GM19397 (cell line): ENCODE measurements around the gene USP32.

Source experiments
- ATAC-seq: cut with Tn5 transposase; IDR thresholded peaks from one replicate; pipeline ENCODE4 v1.9.1; 2021; ENCODE audit warnings: mild to moderate bottlenecking, moderate library complexity; ENCODE audit not compliant: unreplicated experiment

The USP32 gene

DNA sequence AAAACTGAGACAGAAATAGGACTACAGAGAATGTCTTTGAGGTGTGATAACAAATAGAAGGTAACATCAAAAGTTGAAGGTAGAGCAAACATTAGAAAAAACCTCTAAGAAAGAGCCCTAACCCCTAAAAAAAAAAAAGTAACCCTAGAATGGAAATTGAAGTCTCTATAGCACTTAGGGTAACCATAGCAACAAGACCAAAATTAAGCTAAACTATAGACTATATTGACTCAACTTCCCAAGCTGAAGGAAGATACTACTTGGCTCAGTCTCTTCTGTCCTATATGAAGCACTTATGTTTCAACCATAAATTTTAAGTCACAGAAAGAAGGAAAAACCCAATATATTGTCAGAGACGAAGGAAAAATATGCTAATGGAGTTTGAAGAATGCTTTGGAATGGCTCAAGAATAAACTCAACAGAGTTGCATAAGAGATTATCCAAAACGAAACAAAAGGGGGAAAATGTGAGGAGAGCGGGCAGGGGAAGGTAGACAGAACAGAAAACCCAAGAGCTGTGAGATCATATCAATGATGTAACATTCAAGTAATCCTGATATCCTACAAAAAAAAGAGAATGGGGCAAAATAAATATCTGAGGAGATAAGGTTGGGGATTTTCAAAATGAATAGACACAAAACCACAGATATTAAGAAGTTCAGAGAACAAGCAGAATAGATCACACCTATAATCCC lies 88.4 kb downstream of the USP32 start:
- ATAC-seq, result no peak

DNA sequence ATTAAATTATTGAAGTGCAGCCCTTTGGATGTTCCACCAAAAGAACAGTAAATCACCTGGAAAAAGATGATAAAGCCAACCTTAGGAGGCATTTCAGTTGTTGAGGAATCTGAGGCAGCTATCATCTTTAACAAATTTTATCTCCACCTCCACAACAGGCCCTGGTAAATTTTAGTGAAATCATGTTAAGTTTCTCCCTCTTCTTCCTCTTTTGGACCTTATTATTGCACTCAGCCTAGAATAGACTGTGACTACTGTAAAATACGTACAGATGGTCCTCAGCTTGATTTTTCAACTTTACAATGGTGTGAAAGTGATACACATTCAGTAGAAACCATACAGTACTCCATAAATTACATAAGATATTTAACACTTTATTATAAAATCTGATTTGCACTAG lies 90.3 kb downstream of the USP32 start:
- no peak for ATAC-seq

DNA sequence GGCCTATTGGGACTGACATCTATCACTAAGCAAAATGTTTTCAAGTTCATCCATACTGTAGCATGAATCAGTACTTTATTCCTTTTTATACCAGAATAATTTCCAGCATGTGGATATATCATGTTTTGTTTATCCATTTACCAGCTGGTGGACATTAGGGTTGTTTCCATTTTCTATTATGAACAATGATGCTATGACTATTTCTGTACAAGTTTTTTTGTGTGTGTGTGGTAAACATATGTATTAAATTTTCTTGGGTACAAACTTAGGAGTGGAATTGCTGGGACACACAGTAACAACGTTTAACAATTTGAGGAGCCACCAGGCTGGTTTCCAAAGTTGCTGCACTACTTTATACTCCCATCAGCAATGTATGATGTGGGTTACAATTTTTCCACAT lies 91.0 kb downstream of the USP32 start:
- ATAC-seq, result no peak

DNA sequence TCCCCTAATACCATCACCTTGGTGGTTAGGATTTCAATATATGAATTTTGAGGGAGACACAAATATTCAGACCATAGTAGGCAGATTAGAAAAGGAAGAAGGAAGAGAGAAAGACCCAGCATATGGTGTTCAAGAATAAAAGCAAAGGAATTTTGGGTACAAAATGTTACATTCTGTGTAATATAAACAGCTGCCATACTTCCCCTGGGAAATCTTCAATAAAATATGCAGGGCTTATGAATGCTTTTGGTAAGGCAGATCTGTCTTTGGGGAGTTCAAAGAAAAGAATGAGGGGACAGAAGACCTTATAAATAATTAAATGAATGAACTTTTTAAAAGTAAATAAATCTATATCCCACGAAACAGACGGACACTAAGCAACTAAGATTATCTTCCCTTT lies 91.9 kb downstream of the USP32 start:
- no peak for ATAC-seq

DNA sequence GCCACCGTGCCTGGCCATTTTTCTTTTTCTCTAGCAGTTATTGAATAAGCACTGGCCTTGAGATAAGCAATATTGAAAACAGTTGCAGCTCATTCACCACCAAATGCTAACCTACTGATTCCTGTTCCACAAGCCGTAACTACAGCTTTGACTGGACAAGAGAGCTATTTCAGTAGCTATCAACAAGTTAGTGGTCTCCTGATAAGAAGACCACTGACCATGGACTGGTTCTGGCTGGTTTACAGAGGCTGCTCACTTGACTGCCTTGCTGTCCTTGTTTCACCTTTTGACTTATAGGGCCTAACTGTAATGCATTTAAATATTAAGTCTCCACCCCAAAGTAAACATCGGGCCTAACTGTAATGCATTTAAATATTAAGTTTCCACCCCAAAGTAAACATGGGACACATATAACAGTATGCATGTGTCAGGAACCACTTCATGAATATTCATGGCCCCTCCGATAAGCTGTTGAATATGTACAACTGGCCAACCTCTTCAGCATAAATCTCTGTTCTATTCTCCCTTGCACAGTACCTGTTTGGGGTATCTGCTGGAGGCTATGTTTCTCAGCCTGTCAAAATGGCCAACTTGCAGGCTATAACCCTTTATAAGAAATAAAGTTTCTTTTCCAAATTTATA lies 94.1 kb downstream of the USP32 start:
- no peak for ATAC-seq

DNA sequence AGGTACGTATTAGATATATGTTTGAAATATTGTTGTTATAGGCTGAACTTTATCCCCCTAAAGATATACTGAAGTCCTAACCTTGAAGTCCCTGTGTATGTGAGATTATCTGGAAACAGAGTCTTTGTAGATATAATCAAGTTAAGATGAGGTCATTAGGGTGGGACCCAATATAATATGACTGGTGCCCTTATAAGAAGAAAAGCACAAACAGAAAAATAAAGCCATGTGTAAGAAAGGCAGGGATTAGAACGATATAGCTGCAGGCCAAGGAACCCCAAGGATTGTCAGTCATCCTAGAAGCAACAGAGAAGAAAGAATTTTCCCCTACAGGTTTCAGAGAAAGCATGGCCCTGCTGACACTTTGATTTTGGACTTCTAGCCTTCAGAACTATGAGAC lies 95.8 kb downstream of the USP32 start:
- ATAC-seq, result no peak

DNA sequence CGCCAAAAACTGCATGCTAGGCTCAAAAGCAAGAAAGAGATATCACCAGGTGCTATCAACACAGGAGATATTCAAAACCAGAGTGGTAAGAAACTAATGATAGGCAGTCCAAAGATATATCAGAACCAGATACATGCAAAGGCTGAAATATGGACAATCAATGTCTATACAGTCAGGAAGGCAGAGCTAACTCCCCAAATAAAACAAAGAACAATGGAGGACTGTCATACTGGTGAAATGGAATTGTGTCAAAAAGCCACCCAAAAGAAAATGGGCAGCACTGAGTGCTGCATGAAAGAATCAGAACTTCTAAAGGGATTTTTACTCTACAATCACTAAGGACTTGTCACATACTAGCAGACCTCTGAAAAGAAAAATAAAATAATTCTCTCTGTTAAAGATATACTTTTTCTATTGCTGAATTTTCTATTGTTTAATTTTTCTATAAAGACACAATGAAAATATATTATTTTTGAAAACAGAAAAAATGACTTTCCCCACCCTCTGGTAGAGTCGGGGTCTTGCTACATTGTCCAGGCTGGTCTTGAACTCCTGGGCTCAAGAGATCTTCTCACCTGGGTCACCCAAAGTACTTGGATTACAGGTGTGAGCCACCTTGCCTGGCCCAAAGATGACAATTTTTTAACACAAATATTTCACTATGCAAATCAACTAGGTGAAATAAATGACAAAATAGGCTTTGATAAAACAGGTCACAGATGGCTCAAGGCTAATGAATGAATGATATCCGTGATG lies 98.2 kb downstream of the USP32 start:
- ATAC-seq, result no peak

DNA sequence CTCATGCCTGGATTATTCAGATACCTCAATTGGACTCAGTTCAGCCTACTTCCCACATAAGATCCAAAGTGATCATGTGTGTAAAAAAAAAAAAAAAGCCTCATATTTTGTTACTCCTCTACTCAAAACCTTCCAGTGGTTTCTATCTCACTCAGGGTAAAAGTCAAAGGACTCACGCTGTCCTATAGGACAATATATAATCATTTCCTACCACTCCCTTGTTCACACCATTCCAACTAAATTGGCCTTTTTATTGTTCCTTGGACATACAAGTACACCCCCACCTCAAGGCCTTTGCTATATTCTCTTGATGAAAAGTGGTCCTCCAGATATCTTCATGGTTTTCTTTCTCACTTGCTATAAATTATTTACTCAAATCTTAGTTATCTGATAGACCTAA lies 99.2 kb downstream of the USP32 start:
- ATAC-seq, result no peak

DNA sequence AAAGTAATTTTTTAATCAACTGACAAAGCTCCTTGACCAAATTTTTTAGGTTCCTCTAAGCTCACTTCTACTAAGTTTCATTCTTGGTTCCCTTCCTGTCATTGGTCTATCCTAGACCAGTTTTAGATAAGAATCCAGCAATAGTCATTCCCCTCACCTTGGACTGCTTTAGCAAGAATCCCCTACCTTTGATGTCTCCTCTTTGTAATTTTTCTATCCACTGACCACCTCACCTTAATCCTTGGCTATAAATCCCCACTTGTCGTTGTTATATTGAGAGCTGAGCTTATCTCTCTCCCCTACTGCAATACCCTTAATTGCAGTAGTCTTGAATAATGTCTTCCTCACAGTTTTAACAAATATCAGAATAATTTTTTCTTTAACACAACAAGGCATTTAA lies 107.2 kb downstream of the USP32 start:
- ATAC-seq, result no peak

DNA sequence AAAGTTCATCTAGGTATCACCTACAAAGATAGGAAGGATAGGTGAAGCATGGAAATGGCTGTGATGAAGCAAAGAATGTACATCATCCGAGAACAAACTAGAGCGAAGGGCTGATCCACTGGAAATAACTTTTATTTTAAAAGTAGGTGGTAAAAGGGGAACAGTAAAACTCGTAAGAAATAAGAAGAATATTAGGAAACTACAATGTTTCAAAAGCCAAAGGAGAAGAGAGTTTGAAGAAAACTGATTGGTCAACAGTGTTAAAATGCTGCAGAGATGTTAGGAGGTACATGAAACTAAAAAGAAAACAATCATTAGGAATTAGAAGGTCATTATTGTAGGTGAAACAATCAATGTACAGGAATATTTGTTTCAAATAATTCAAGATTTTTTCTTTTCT lies 108.1 kb downstream of the USP32 start:
- no peak for ATAC-seq

DNA sequence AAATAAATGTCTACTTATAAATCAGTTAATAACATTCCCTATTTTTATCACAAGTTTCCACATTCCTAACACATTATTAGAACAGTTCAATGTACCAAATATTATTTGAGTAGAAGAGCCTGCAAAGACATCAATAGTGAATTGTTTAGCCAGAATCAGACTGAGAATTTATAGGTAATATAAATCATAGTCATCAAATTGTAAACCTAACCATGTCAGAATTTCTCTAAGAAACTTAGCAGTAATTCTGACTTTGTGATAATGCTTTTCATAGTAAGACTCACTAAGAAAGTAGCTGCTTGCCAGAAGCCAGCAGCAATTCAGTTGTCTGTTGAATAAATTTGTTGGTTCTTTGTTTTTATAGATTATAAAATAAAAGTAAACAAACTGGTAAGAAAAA lies 111.3 kb downstream of the USP32 start:
- no peak for ATAC-seq

DNA sequence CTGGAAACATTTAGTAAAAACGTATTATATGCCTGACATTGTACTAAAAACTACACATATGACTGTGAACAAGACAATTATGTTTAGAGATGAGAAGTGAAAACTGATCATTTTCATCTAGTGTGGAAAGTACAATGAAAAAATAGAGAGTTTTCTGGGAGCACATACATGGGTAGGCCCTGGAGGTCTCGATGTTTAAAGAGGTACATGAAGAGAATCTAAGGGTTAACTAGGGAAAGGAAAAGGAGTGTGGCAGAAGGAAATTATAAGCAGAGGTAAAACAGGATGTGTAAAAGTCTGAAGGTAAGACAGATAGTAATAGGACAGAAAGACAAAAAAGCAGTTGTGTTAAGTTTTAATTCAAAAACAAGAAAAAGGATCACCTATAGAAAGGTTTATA lies 113.7 kb downstream of the USP32 start:
- ATAC-seq, result no peak

DNA sequence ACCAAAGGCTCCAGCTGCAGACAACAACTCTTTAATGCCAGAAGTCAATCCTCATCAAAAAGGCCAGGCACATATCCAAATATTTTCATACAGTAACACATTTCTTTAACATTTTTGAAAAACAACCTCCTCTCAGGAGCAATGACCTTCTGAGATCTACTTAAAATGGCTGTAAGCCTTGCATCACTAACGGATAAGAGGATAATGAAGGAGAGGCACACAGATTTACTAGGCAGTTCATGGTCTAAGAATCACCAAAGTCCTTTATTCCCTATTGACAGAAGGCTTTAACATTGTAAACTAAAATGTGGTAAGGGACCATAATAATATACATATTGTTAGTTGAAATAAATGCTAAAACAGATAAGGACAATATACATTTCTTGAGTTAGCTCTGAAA lies 114.7 kb downstream of the USP32 start:
- no peak for ATAC-seq

DNA sequence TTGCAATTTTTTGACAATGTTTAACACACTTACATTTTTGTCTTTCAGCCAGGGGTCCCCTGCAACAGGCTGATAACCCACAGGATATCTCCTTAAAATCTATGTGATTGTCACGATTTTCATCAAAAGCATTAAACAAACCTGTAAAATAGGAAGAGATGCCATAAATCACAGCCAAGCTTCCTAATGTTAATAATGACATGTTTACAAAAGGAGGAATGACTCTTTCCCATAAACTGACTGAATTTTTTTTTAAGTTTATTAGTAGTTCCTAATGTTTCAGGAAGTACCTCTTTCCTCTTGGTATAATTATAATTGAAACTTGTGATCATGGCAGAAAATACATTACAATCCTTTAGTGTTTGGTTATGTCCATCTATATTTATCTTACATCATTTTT lies 122.5 kb downstream of the USP32 start:
- no peak for ATAC-seq

DNA sequence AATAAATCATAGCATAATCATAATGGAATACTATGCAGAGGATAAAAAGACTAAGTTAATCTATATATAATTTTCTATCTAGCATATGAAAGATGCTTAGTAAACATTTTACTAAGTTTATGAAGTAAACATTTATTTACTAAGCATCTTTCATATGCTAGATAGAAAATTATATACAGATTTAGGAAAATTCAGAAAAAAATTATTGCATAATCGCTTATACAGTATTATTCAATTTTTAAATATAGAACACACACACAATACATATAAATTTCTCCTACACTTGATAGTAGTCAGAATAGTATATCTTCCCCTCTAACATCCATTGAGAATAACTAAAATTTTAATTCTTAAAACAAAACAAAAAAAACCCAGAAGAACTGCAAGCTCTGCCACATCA lies 131.4 kb downstream of the USP32 start:
- ATAC-seq, result no peak

DNA sequence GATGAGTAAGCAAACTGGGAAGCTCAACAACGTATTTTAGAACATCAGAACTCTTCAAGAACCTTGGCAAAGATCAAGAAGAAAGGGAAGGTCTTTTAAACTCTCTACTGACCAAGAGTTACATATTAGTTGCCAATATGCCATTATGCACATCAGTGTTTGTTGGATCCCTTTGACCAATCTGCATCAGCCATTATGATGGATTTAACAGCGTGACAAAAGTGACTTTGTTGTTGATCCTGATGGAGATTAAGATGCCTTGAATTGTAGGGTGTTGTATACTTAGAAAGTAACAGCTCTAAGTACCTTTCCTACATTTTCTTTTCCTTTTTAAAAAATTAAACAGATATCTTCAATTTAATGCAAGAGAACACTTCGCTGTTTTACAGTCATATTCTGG lies 133.6 kb downstream of the USP32 start:
- ATAC-seq, result no peak

DNA sequence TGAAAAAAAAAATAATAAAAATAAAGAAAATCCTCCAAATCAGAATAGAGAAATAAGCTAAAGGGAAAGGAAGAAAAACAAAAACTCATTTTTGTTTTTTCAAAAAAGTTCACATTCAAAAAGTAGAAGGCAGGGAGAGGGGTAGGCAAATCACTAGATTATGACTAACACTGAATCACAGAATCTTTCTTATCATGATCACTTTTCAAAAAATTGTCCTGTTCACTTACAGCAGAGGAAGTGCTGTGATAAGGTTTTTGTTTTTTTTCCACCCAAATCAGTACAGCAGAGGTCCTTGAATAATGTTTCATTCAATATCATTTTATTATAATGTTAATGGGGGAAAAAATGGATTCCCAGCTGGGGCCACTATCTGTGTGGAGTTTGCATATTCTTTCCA lies 135.8 kb downstream of the USP32 start:
- ATAC-seq, result no peak

DNA sequence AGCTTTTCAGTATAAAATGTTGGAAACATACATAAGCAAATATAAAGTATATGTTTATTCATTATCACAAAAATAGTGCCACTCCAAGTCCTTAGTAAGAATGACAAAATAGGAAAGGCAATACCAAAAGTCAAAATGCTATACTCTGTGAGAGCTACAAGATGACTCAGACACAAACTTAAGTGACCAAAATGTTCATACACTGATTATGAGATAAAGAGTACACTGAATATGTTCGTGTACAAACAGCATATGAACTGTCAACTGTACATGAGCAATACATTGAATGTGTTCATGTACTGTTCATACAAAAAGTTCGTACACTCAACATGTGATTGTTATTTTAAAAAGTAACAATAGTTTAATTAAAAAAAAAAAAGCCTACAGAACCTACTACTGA lies 138.9 kb downstream of the USP32 start:
- ATAC-seq, result no peak

DNA sequence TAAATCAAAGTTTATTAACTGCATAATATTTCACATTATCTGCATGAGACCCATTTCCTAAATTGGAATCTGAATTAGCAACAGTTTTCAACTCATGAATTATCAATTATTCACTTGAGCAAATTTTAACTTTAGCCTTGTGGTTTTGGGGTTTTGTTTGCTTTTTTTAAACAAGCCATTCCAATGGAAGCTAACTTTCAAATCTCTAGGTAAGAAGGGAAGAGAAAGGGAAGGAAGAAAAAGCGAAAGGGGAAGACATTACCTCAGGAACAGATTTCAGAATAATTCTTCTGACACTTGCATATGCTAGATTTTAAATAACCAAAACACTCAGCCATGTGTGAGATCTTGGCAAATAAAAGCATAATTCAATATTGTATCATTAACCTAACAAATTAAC lies 139.5 kb downstream of the USP32 start:
- ATAC-seq, result no peak

DNA sequence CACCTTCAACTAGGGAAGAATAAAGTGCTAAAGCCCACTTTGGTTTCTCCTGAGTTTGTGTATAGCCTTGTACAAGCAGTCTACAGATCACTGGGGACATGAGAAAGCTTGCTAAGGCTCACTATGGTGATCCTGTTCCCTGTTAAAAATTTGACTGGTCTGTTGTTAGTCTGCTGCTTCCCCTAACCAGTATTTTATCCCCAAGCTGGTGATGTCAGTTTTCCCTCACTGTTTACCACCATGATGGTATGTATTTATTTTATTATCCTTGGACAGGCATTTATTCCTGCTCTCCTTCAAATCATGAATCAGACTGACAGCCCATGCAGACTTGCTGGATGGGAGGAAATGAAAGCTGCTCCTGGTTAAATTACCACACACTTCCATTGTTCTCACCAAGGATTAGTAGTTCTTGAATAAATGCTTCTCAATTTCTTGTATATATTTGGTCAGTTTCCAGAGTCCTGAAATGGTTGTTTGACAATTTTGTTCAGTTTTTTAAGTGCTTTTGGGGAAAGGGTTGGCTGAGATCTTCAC lies 142.6 kb downstream of the USP32 start:
- ATAC-seq, result no peak

DNA sequence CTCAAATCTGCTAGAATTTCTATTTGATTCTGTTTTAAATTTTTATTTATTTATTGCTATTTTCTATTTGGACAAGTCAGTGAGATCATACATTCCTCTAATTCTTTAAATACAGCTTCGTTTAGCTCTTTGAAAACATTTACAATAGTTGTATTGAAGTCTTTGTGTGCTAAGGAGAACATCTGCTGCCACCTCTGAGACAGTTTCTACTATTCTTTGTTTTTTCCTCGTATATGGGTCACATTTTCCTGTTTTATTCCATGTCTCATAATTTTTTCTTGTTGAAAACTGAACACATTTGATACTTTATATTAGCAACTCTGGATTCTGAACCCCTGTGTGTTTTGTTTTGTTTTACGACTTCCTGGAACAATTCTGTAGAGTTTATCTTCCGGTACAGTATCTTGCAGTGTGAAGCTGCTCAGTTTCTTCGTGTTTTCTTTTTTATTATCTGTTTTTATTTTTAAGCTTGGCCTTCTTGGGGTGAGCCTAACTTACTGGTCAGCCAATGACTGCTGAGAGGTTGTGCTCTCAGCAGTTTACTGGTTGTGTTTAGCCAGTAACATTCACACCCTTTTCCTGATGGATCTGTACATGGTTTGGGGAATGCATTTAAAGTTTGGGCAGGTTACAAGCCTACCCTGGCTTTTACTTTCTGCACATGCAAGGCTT lies 143.2 kb downstream of the USP32 start:
- ATAC-seq, result no peak
